ENCODE data around the gene ING4. TPM values are rescaled to one million over a fixed set of nuclear protein-coding genes. Genes with fewer than 3 reads are reported as not detected.

Gene ING4
- total RNA-seq, 1 experiment from 2014 or later, result 16.3 TPM

- peak; percentile 96 for DNase-seq (ENCODE audit: extremely low read depth, low read depth)
Measured at GRCh38 chr12:6688999-6689882, 26.3 kb upstream of the ING4 start, which contains the start of gene ZNF384. Gene ZNF384 (minus strand): TSS chr12:6689375. CDS start chr12:6679520, 9,855 bp downstream.

- DNase-seq (ENCODE audit: extremely low read depth, low read depth), result no peak
Measured at GRCh38 chr12:6688543-6688998, 25.7 kb upstream of the ING4 start.

- DNase-seq (ENCODE audit: extremely low read depth, low read depth), result no peak
Measured at GRCh38 chr12:6685814-6686213, 22.9 kb upstream of the ING4 start.

- peak; percentile 20 for DNase-seq (ENCODE audit: extremely low read depth, low read depth)
Measured at GRCh38 chr12:6684609-6685008, 21.7 kb upstream of the ING4 start.

- DNase-seq (ENCODE audit: extremely low read depth, low read depth), result no peak
Measured at GRCh38 chr12:6676962-6677361, 14.0 kb upstream of the ING4 start.

GRCh38 chr12:6672143-6672542 is 9.2 kb upstream of the ING4 start:
- DNase-seq (ENCODE audit: extremely low read depth, low read depth), result no peak

GRCh38 chr12:6667559-6668210 is 4.8 kb upstream of the ING4 start:
- DNase-seq (ENCODE audit: extremely low read depth, low read depth), result no peak

GRCh38 chr12:6666211-6666610 is 3.3 kb upstream of the ING4 start:
- no peak for DNase-seq (ENCODE audit: extremely low read depth, low read depth)

GRCh38 chr12:6664902-6665301 is 2.0 kb upstream of the ING4 start:
- no peak for DNase-seq (ENCODE audit: extremely low read depth, low read depth)

GRCh38 chr12:6662602-6662905 is 365 bp downstream of the ING4 start:
- no peak for DNase-seq (ENCODE audit: extremely low read depth, low read depth)

GRCh38 chr12:6653987-6654386 is 8.9 kb downstream of the ING4 start:
- DNase-seq (ENCODE audit: extremely low read depth, low read depth), result no peak

- DNase-seq (ENCODE audit: extremely low read depth, low read depth), result no peak
Measured at GRCh38 chr12:6653342-6653741, 9.6 kb downstream of the ING4 start.

GRCh38 chr12:6652391-6652790 is 10.5 kb downstream of the ING4 start:
- DNase-seq (ENCODE audit: extremely low read depth, low read depth), result no peak

GRCh38 chr12:6650832-6651231 is 12.1 kb downstream of the ING4 start:
- DNase-seq (ENCODE audit: extremely low read depth, low read depth), result no peak

GRCh38 chr12:6647083-6647604 is 15.8 kb downstream of the ING4 start, which contains the start of gene ACRBP:
Gene ACRBP (minus strand): TSS chr12:6647432. CDS start chr12:6647366, 66 bp downstream.
- DNase-seq (ENCODE audit: extremely low read depth, low read depth), result peak; percentile 27

GRCh38 chr12:6646276-6647082 is 16.4 kb downstream of the ING4 start:
- DNase-seq (ENCODE audit: extremely low read depth, low read depth), result no peak

GRCh38 chr12:6644903-6645302 is 18.0 kb downstream of the ING4 start:
- DNase-seq (ENCODE audit: extremely low read depth, low read depth), result no peak

GRCh38 chr12:6644257-6644596 is 18.7 kb downstream of the ING4 start:
- no peak for DNase-seq (ENCODE audit: extremely low read depth, low read depth)

- DNase-seq (ENCODE audit: extremely low read depth, low read depth), result no peak
Measured at GRCh38 chr12:6643569-6644256, 19.2 kb downstream of the ING4 start.

GRCh38 chr12:6641131-6641530 is 21.8 kb downstream of the ING4 start:
- DNase-seq (ENCODE audit: extremely low read depth, low read depth), result no peak

All from NCI-H460 (cell line).